Hepatic stellate cell (primary cell): ENCODE measurements around the gene IGF2.
"Not testable (repeated sequence)": the region's sequence is repeated elsewhere in the genome, so short reads cannot be mapped to it uniquely, and the experiment has no call there.

Experiments used
- DNase-seq: peaks from one replicate; pipeline ENCODE4 v3.0.0; 2011; ENCODE audit warnings: low spot score

IGF2 gene

GRCh38 chr11:2139123-2139521 is at the start of gene IGF2:
TSS of gene IGF2 (minus strand) at chr11:2139389. CDS start at chr11:2135523, 3,866 bp downstream.
- peak; percentile 83 for DNase-seq

- no peak for DNase-seq
These were observed 49.6 kb upstream of the IGF2 start for GRCh38 chr11:2188745-2189144.

- DNase-seq: no peak
These were observed 48.1 kb upstream of the IGF2 start for GRCh38 chr11:2187280-2187707.

GRCh38 chr11:2186669-2187279 is 47.6 kb upstream of the IGF2 start:
- DNase-seq: no peak

- DNase-seq: no peak
These were observed 46.3 kb upstream of the IGF2 start for GRCh38 chr11:2185324-2186085.

- DNase-seq: no peak
These were observed 43.7 kb upstream of the IGF2 start for GRCh38 chr11:2182692-2183474.

- no peak for DNase-seq
These were observed 42.9 kb upstream of the IGF2 start for GRCh38 chr11:2182075-2182474.

GRCh38 chr11:2180789-2181370 is 41.7 kb upstream of the IGF2 start:
- DNase-seq: no peak

- DNase-seq: no peak
These were observed 41.2 kb upstream of the IGF2 start for GRCh38 chr11:2180347-2180746.

GRCh38 chr11:2179516-2179915 is 40.3 kb upstream of the IGF2 start:
- DNase-seq: no peak

- DNase-seq: peak; percentile 55
These were observed 39.8 kb upstream of the IGF2 start for GRCh38 chr11:2178906-2179494.

- not testable (repeated sequence) for DNase-seq
These were observed 39.0 kb upstream of the IGF2 start for GRCh38 chr11:2178055-2178773.

GRCh38 chr11:2177076-2177475 is 37.9 kb upstream of the IGF2 start:
- DNase-seq: no peak

GRCh38 chr11:2176389-2176900 is 37.3 kb upstream of the IGF2 start:
- DNase-seq: no peak

- DNase-seq: no peak
These were observed 36.5 kb upstream of the IGF2 start for GRCh38 chr11:2175659-2176058.

- DNase-seq: no peak
These were observed 35.2 kb upstream of the IGF2 start for GRCh38 chr11:2174361-2174760.

- DNase-seq: no peak
These were observed 34.6 kb upstream of the IGF2 start for GRCh38 chr11:2173761-2174160.

GRCh38 chr11:2173150-2173693 is 34.0 kb upstream of the IGF2 start:
- no peak for DNase-seq

- DNase-seq: no peak
These were observed 33.5 kb upstream of the IGF2 start for GRCh38 chr11:2172676-2173075.

GRCh38 chr11:2171591-2172003 is 32.4 kb upstream of the IGF2 start, which contains the start of gene TH:
TSS of gene TH (minus strand) at chr11:2171815. CDS start at chr11:2171786, 29 bp downstream.
- no peak for DNase-seq
